ENCODE data around the gene FYN. TPM values are rescaled to one million over a fixed set of nuclear protein-coding genes. Genes with fewer than 3 reads are reported as not detected.

FYN gene
- total RNA-seq, 1 experiment from 2014 or later: 34.3 TPM

DNA sequence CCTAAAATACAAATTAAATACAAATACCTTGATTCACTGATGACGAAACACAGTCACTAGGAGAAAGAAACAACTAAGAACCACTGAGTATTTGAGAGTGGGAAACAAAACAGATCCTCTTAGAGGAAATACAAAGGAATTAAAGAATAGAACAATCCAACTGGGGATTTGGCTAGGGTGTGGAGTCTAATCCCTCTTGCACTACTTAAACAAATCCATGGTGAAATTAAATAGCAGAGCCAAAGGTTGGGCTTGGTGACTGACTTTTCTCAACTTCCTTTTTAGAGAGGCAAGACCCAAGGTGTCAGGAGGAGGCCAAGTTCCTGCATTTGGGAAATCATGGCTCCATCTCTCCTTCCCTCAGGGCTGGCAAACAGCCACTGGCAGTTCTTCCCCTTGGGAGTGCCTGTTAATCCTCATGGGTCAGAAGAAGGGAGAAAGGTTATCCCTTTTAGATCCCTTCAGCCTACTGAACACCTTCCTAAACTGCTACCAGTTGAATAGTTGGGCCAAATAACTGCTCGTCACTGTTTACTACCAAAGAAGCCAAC lies 166.3 kb downstream of the FYN start:
- no peak overlapping the region for H3K27ac ChIP-seq (ENCODE audit: low read depth, low read length, poor library complexity, severe bottlenecking)
- no TSS peak for BruUV-seq (replicated peaks)
- H3K27me3 ChIP-seq (replicated peaks; ENCODE audit: insufficient read depth, low read depth, low read length, poor library complexity): no peaks in the 10 kb centered on the region
- intact Hi-C loops (cut with micrococcal nuclease; ENCODE audit: unreplicated experiment): no loop called here
- H3K36me3 ChIP-seq (ENCODE audit: insufficient read depth, low read length, poor library complexity, severe bottlenecking): no peaks in the 10 kb centered on the region
- no peak for DNase-seq (ENCODE audit: low spot score)
- ChIA-PET CTCF (interaction anchor here (0.6 kb wide), 1 partner anchor 337 kb away, joined by 3 read pairs; no protein-coding TSS in a partner anchor), POLR2A (ENCODE audit: low non-redundant PET) (no interaction called here)
- TF ChIP-seq EZH2 (IDR thresholded peaks at IDR 0.05; ENCODE audit: borderline replicate concordance, low read depth, low read length, poor library complexity, severe bottlenecking) (no peak), CTCF (conservative IDR thresholded peaks at IDR 0.05; ENCODE audit: low read depth, low read length) (no peak)
- H3K4me3 ChIP-seq (ENCODE audit: low read depth, low read length, poor library complexity, severe bottlenecking): no peak overlapping the region
- H3K4me1 ChIP-seq (ENCODE audit: insufficient read depth, low read length, poor library complexity, severe bottlenecking): no peaks in the 10 kb centered on the region
- H3K9me3 ChIP-seq (ENCODE audit: low read depth, low read length, poor library complexity, severe bottlenecking): no peaks in the 10 kb centered on the region

- no peak overlapping the region for H3K4me3 ChIP-seq (ENCODE audit: low read depth, low read length, poor library complexity, severe bottlenecking)
- ChIA-PET CTCF (no interaction called here), POLR2A (ENCODE audit: low non-redundant PET) (no interaction called here)
- H3K4me1 ChIP-seq (ENCODE audit: insufficient read depth, low read length, poor library complexity, severe bottlenecking): no peaks in the 10 kb centered on the region
- no peaks in the 10 kb centered on the region for H3K27me3 ChIP-seq (replicated peaks; ENCODE audit: insufficient read depth, low read depth, low read length, poor library complexity)
- no TSS peak for BruUV-seq (replicated peaks)
- TF ChIP-seq CTCF (conservative IDR thresholded peaks at IDR 0.05; ENCODE audit: low read depth, low read length) (no peak), EZH2 (IDR thresholded peaks at IDR 0.05; ENCODE audit: borderline replicate concordance, low read depth, low read length, poor library complexity, severe bottlenecking) (no peak)
- H3K27ac ChIP-seq (ENCODE audit: low read depth, low read length, poor library complexity, severe bottlenecking): no peak overlapping the region
- intact Hi-C loops (cut with micrococcal nuclease; ENCODE audit: unreplicated experiment): no loop called here
- no peaks in the 10 kb centered on the region for H3K36me3 ChIP-seq (ENCODE audit: insufficient read depth, low read length, poor library complexity, severe bottlenecking)
- no peak for DNase-seq (ENCODE audit: low spot score)
- H3K9me3 ChIP-seq (ENCODE audit: low read depth, low read length, poor library complexity, severe bottlenecking): no peaks in the 10 kb centered on the region
Measured at GRCh38 chr6:111703723-111704122, 169.5 kb downstream of the FYN start.

DNA sequence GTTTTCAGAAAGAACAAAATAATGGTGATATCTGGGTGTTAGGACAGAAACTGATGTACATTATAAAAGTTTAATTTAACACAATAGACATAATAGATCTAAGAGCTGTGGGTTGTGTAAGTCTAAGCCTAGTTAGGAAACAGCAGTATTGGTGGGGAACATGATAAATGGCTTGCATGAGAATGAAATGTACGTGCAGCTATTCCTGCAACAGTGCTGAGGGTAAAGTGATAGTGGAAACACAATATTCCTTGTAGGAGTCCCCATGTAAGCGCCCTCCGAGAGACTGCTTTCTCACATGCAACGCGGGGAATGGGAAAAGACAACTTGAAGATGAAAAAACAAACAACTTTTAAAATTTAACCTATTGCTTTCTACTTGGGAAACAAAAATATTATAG lies 171.0 kb downstream of the FYN start:
- intact Hi-C loops (cut with micrococcal nuclease; ENCODE audit: unreplicated experiment): no loop called here
- Histone ChIP-seq H3K9me3 (ENCODE audit: low read depth, low read length, poor library complexity, severe bottlenecking) (no peaks in the 10 kb centered on the region), H3K27ac (ENCODE audit: low read depth, low read length, poor library complexity, severe bottlenecking) (no peak overlapping the region), H3K27me3 (replicated peaks; ENCODE audit: insufficient read depth, low read depth, low read length, poor library complexity) (no peaks in the 10 kb centered on the region), H3K4me1 (ENCODE audit: insufficient read depth, low read length, poor library complexity, severe bottlenecking) (no peaks in the 10 kb centered on the region), H3K36me3 (ENCODE audit: insufficient read depth, low read length, poor library complexity, severe bottlenecking) (no peaks in the 10 kb centered on the region), H3K4me3 (ENCODE audit: low read depth, low read length, poor library complexity, severe bottlenecking) (no peak overlapping the region)
- ChIA-PET POLR2A (ENCODE audit: low non-redundant PET) (no interaction called here), CTCF (no interaction called here)
- TF ChIP-seq EZH2 (IDR thresholded peaks at IDR 0.05; ENCODE audit: borderline replicate concordance, low read depth, low read length, poor library complexity, severe bottlenecking) (no peak), CTCF (conservative IDR thresholded peaks at IDR 0.05; ENCODE audit: low read depth, low read length) (no peak)
- no peak for DNase-seq (ENCODE audit: low spot score)
- BruUV-seq (replicated peaks): no TSS peak
